ENCODE data around the gene ABHD12. TPM values are rescaled to one million over a fixed set of nuclear protein-coding genes. Genes with fewer than 3 reads are reported as not detected.
"Not testable (repeated sequence)": the region's sequence is repeated elsewhere in the genome, so short reads cannot be mapped to it uniquely, and the experiment has no call there.

The ABHD12 gene
- total and polyA plus RNA-seq, 4 experiments from 2014 or later = 25.9 to 30.9 (median 29.6) TPM

DNA sequence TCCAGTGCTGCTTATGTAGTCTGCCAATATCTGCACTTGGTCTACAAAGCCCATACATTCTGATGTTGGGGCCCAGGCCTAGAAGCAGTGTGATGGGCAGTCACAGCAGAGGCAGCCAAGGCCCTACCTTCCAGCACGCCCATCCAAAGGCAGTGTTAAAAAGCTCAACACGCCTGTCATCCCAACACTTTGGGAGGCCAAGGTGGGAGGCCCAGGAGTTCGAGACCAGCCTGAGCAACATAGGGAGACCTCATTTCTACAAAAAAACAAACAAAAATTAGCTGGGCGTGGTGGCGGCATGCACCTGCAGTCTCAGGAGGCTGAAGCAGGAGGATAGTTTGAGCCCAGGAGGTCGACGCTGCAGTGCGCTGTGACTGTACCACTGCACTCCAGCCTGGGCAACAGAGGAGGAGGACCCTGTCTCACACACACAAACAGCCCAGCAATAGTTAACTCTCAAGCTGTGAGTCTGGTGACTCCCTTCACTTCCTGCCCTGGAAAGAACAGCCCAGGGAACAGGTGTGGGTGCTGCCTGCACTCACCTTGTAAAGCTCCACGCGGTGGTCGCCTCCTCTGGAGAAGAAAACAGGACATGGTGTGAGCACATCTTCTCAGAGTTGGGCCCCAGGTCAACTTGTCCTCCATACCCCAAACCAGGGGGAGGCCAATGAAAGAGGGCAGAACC lies 74.0 kb downstream of the ABHD12 start:
- no peaks in the 10 kb centered on the region for H3K27me3 Mint-ChIP-seq
- Histone ChIP-seq H3K4me1 (ENCODE audit: insufficient read depth, low read length) (no peaks in the 10 kb centered on the region), H3K27ac (ENCODE audit: low read depth, low read length) (no peak overlapping the region), H3K9me3 (ENCODE audit: control insufficient read depth in 1 of 2, low read length in 2 of 2) (no peaks in the 10 kb centered on the region), H3K4me3 (ENCODE audit: low read length in 2 of 2) (no peak overlapping the region), H3K27me3 (ENCODE audit: insufficient read depth, low read length) (no peaks in the 10 kb centered on the region), H3K36me3 (ENCODE audit: insufficient read depth, low read length) (peaks cover 4% of the 10 kb centered on the region)
- CTCF ChIA-PET (ENCODE audit: partially characterized antibody) = no interaction called here
- H3K4me1 Mint-ChIP-seq = peaks cover 5 to 24% (median 8%) of the 10 kb centered on the region in 4 donors
- H3K9me3 Mint-ChIP-seq = no peaks in the 10 kb centered on the region
- no peak for DNase-seq
- intact Hi-C loops (cut with micrococcal nuclease) = no loop called here
- H3K27ac Mint-ChIP-seq = peak overlapping the region in 1 of 7 donors; percentile 15
- H3K4me3 Mint-ChIP-seq = no peak overlapping the region
- POLR2A ChIA-PET (ENCODE audit: partially characterized antibody) = interaction anchor here (0.6 kb wide), 1 partner anchor 17 kb away, joined by 3 read pairs; no protein-coding TSS in a partner anchor
- peaks cover 6 to 16% of the 10 kb centered on the region in 2 donors for H3K36me3 Mint-ChIP-seq

DNA sequence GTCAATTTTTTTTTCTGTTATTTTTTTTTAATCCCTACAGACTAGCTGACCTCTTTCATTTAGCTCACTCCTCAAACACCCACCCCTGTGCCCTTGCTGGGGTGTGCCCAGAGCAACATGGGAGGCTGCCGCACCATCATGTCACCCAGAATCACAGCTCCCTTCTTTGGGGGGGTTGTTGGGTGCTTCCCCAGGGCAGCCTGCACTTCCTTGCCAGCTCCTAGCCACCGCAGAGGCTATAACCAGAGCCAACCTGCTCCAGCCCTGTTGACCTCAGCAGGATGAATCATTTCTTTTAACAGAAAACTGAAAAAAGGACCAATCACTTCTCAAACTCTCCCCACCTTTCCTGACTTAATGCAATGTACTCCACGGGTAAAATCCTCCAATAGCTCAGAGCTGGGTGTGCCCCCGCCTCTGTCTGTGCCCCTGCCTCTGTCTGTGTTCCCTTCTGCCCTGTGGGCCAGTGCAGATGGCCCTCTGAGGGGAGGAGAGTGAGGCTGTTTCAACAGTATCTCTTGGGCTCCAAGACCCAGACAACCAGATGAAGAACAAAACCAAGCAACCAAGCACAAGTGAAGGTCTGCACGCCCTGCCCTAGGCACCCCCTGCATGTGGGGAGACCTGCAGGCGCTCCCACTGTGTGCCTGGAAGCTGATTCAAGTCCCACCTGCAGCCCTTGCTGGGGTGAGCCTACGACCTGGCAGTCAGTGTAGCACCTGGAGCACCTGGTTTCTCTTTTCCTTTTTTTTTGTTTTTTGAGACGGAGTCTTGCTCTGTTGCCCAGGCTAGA lies 75.0 kb downstream of the ABHD12 start:
- Histone ChIP-seq H3K4me3 (ENCODE audit: low read length in 2 of 2) (no peak overlapping the region), H3K36me3 (ENCODE audit: insufficient read depth, low read length) (no peaks in the 10 kb centered on the region), H3K27me3 (ENCODE audit: insufficient read depth, low read length) (no peaks in the 10 kb centered on the region), H3K4me1 (ENCODE audit: insufficient read depth, low read length) (peaks cover 10% of the 10 kb centered on the region), H3K27ac (ENCODE audit: low read depth, low read length) (no peak overlapping the region), H3K9me3 (ENCODE audit: control insufficient read depth in 1 of 2, low read length in 2 of 2) (no peaks in the 10 kb centered on the region)
- Mint-ChIP-seq H3K4me1 (peaks cover 15 to 33% (median 15%) of the 10 kb centered on the region in 4 donors), H3K27me3 (no peaks in the 10 kb centered on the region), H3K4me3 (peak overlapping the region in 2 of 8 donors; percentile 35 to 42), H3K27ac (peak overlapping the region in 3 of 7 donors; percentile 1 to 71 (median 42)), H3K36me3 (peaks cover 4 to 12% of the 10 kb centered on the region in 2 donors), H3K9me3 (no peaks in the 10 kb centered on the region)
- intact Hi-C loops (cut with micrococcal nuclease) = no loop called here
- ChIA-PET POLR2A (ENCODE audit: partially characterized antibody) (interaction anchor here (0.6 kb wide), 1 partner anchor 16 kb away, joined by 3 read pairs; no protein-coding TSS in a partner anchor), CTCF (ENCODE audit: partially characterized antibody) (interaction anchor here (0.9 to 1.1 kb wide), 2 partner anchors 42 to 83 kb away, joined by 3 to 4 read pairs; no protein-coding TSS in a partner anchor)
- DNase-seq = no peak

DNA sequence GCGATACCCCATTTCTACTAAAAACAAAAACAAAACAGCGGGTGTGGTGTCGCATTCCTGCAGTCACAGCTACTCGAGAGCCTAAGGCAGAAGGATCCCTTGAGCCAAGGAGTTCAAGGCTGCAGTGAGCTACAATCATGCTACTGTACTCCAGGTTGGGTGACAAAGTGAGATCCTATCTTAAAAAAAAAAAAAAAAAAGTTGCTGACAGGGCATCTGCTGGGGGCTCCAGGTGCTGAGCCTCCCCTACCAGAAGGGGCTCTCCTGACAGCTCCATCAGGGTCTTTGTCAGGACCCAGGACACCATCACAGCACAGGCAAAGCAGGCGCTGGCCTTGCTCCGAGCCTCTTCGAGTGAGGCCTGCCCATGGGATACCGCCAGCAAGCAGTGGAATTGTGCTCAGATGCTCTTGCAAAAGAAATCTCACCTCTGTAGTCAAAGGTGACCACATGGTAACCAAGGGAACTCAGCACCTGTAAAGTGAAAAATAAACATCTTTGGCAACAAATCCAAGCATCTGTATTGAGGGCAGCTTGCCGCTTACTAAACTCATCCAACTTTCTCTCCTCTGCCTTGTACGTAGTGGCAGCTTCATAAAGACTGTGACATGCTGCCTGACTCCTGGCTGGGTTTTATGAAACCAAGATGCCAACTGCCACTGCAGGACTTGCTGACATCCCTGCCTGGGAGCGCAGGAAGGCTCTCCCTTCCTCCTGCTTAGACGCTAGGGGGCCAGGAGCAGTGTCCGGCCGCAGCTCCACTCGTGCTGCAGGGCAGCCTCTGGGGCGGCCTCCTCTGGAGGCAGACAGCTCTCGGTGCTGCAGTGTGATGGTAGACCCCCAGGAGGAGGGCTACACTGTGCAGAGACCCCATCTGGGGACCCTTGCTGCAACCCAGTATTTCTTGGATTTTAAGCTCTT lies 75.9 kb downstream of the ABHD12 start:
- H3K36me3 ChIP-seq (ENCODE audit: insufficient read depth, low read length) = no peaks in the 10 kb centered on the region
- ChIA-PET CTCF (ENCODE audit: partially characterized antibody) (interaction anchor here (0.9 to 1.1 kb wide), 2 partner anchors 43 to 84 kb away, joined by 3 to 4 read pairs; no protein-coding TSS in a partner anchor), POLR2A (ENCODE audit: partially characterized antibody) (no interaction called here)
- H3K4me1 ChIP-seq (ENCODE audit: insufficient read depth, low read length) = peaks cover 19% of the 10 kb centered on the region
- H3K27ac ChIP-seq (ENCODE audit: low read depth, low read length) = no peak overlapping the region
- no peak overlapping the region for H3K4me3 ChIP-seq (ENCODE audit: low read length in 2 of 2)
- peak overlapping the region in 1 of 7 donors; percentile 71 for H3K27ac Mint-ChIP-seq
- H3K36me3 Mint-ChIP-seq = peaks cover 4 to 13% of the 10 kb centered on the region in 2 donors
- no peaks in the 10 kb centered on the region for H3K9me3 Mint-ChIP-seq
- H3K9me3 ChIP-seq (ENCODE audit: control insufficient read depth in 1 of 2, low read length in 2 of 2) = no peaks in the 10 kb centered on the region
- H3K4me1 Mint-ChIP-seq = peaks cover 18 to 42% (median 20%) of the 10 kb centered on the region in 4 donors
- H3K27me3 ChIP-seq (ENCODE audit: insufficient read depth, low read length) = no peaks in the 10 kb centered on the region
- no peak overlapping the region for H3K4me3 Mint-ChIP-seq
- intact Hi-C loops (cut with micrococcal nuclease) = loop anchor here (5.0 kb wide), 1 partner anchor 128 kb away; no protein-coding TSS in a partner anchor
- no peaks in the 10 kb centered on the region for H3K27me3 Mint-ChIP-seq
- no peak for DNase-seq

DNA sequence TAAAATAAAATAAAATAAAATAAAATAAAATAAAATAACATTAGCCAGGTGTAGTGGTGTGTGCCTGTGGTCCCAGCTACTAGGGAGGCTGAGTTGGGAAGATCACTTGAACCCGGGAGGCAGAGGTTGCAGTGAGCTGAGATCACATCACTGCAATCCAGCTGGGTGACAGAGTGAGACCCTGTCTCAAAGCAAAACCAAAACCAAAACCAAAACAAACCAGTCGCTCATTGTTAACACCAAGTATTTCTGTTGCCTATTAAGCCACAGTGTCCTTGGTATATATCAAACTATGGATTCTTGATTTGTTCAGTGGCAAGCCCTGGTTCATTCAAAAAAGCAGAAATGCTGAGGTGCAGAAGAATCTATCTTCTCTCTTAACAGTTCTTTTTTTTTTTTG lies 77.0 kb downstream of the ABHD12 start:
- Mint-ChIP-seq H3K9me3 (no peaks in the 10 kb centered on the region), H3K36me3 (peaks cover 4 to 13% of the 10 kb centered on the region in 2 donors), H3K27ac (peak overlapping the region in 1 of 7 donors; percentile 30), H3K27me3 (no peaks in the 10 kb centered on the region), H3K4me1 (peaks cover 18 to 43% (median 20%) of the 10 kb centered on the region in 4 donors), H3K4me3 (no peak overlapping the region)
- intact Hi-C loops (cut with micrococcal nuclease) = loop anchor here (5.0 kb wide), 1 partner anchor 129 kb away; no protein-coding TSS in a partner anchor
- H3K9me3 ChIP-seq (ENCODE audit: control insufficient read depth in 1 of 2, low read length in 2 of 2) = no peaks in the 10 kb centered on the region
- H3K36me3 ChIP-seq (ENCODE audit: insufficient read depth, low read length) = no peaks in the 10 kb centered on the region
- CTCF ChIA-PET (ENCODE audit: partially characterized antibody) = no interaction called here
- H3K27ac ChIP-seq (ENCODE audit: low read depth, low read length) = no peak overlapping the region
- peaks cover 20% of the 10 kb centered on the region for H3K4me1 ChIP-seq (ENCODE audit: insufficient read depth, low read length)
- H3K27me3 ChIP-seq (ENCODE audit: insufficient read depth, low read length) = no peaks in the 10 kb centered on the region
- H3K4me3 ChIP-seq (ENCODE audit: low read length in 2 of 2) = no peak overlapping the region
- no peak for DNase-seq
- POLR2A ChIA-PET (ENCODE audit: partially characterized antibody) = no interaction called here

DNA sequence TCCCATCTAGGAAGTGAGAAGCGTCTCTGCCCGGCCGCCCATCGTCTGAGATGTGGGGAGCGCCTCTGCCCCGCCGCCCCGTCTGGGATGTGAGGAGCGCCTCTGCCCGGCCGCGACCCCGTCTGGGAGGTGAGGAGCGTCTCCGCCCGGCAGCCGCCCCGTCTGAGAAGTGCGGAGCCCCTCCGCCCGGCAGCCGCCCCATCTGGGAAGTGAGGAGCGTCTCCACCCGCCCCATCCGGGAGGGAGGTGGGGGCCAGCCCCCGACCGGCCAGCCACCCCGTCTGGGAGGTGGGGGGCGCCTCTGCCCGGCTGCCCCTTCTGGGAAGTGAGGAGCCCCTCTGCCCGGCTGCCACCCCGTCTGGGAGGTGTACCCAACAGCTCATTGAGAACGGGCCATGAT lies 77.9 kb downstream of the ABHD12 start:
- H3K4me3 ChIP-seq (ENCODE audit: low read length in 2 of 2); DNase-seq; H3K27me3 ChIP-seq (ENCODE audit: insufficient read depth, low read length); H3K9me3 ChIP-seq (ENCODE audit: control insufficient read depth in 1 of 2, low read length in 2 of 2); H3K27me3 Mint-ChIP-seq; H3K9me3 Mint-ChIP-seq; H3K27ac Mint-ChIP-seq; CTCF ChIA-PET (ENCODE audit: partially characterized antibody); POLR2A ChIA-PET (ENCODE audit: partially characterized antibody); H3K4me3 Mint-ChIP-seq; H3K27ac ChIP-seq (ENCODE audit: low read depth, low read length); H3K36me3 ChIP-seq (ENCODE audit: insufficient read depth, low read length): not testable (repeated sequence)
- intact Hi-C loops (cut with micrococcal nuclease) = loop anchor here (5.0 kb wide), 1 partner anchor 130 kb away; no protein-coding TSS in a partner anchor
- Mint-ChIP-seq H3K4me1 (peaks cover 18 to 43% (median 20%) of the 10 kb centered on the region in 4 donors), H3K36me3 (peaks cover 4 to 13% of the 10 kb centered on the region in 2 donors)
- peaks cover 20% of the 10 kb centered on the region for H3K4me1 ChIP-seq (ENCODE audit: insufficient read depth, low read length)

DNA sequence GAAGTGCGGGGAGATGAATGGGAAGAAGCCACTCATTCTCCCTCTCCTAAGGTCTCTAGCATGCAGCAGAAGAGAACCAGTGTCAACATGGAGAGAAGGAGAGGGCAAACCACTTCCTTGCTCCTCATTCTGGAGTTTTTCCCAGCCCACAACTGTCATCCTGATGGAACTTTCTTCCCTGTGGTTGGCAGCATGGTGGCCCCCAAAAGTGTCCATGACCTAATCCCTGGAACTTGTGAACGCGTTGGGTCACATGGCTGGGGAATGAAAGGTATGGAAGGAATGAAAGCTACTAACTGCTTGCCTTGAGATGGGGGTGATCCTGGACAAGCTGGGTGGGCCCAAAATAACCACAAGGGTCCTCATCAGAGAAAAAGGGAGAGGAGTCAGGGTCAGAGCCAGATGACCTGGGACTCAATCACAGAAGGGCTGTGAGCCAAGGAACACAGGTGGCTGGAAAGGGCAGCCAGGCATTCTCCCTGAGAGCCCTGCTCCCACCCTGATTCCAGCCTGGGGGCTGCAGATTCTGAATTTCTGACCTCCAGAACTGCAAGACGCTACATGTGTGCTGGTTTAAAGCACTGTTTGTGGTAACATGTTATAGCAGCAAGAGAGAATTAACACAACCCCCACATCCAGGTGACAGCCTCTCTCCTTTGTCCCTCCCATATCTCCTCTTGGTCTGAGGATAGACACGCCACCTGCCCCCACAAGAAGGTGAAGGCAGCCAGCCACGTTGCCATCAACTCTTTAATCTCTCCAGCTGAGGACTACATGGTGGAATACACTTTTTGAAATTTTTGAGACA lies 79.5 kb downstream of the ABHD12 start:
- no peak for DNase-seq
- Mint-ChIP-seq H3K36me3 (peaks cover 9 to 13% of the 10 kb centered on the region in 2 donors), H3K27me3 (no peaks in the 10 kb centered on the region), H3K4me1 (peaks cover 15 to 43% (median 19%) of the 10 kb centered on the region in 4 donors), H3K27ac (peak overlapping the region; percentile 53 to 98 (median 93)), H3K9me3 (no peaks in the 10 kb centered on the region), H3K4me3 (peak overlapping the region; percentile 66 to 96 (median 83))
- H3K27me3 ChIP-seq (ENCODE audit: insufficient read depth, low read length) = no peaks in the 10 kb centered on the region
- ChIA-PET POLR2A (ENCODE audit: partially characterized antibody) (no interaction called here), CTCF (ENCODE audit: partially characterized antibody) (interaction anchor here (0.9 to 3.6 kb wide), 5 partner anchors 10 to 87 kb away, joined by 3 to 17 read pairs (median 3); no protein-coding TSS in a partner anchor)
- H3K36me3 ChIP-seq (ENCODE audit: insufficient read depth, low read length) = no peaks in the 10 kb centered on the region
- peaks cover 20% of the 10 kb centered on the region for H3K4me1 ChIP-seq (ENCODE audit: insufficient read depth, low read length)
- peak overlapping the region; percentile 13 to 46 for H3K4me3 ChIP-seq (ENCODE audit: low read length in 2 of 2)
- H3K27ac ChIP-seq (ENCODE audit: low read depth, low read length) = peak overlapping the region; percentile 55
- intact Hi-C loops (cut with micrococcal nuclease) = loop anchor here (1.0 to 5.0 kb wide), 3 partner anchors 80 to 131 kb away; partner anchors contain the start of gene ABHD12
- H3K9me3 ChIP-seq (ENCODE audit: control insufficient read depth in 1 of 2, low read length in 2 of 2) = no peaks in the 10 kb centered on the region

Data from CD4-positive, alpha-beta memory T cell (primary cell).